Gastroesophageal sphincter (tissue), 3 donors: ENCODE data around the gene NMUR1.

Experiments used
- CTCF ChIP-seq, 4 experiments: fragments of 200-600 bp in 2 of 4; fragments of 450-650 bp in 2 of 4; sonication (generic) in 1 of 4; IDR thresholded peaks; one replicate each; pipeline ENCODE4 v1.5.1; 2017 to 2019; ENCODE audit warnings: antibody characterized with exemption in 4 of 4, mild to moderate bottlenecking in 2 of 4, moderate library complexity in 2 of 4
- POLR2A ChIP-seq, 2 donors: fragments of 450-650 bp; IDR thresholded peaks; one replicate each; pipeline ENCODE4 v1.6.1; 2017; ENCODE audit warnings: antibody characterized with exemption in 2 of 2, mild to moderate bottlenecking in 2 of 2, moderate library complexity in 1 of 2

DNA sequence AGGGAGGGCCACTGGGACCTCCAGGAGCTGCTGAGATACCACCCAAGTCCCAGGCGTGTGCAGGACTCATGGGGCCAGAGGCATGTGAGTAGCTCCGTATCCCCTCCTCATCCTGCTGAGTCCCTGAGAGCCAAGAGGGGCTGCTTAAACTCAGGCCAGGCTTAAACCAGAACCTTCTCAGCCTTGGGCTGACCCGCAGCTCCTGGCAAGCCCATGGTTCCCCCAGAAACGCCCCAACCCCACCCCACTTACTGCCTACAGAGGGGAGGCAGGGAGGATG lies 2.5 kb upstream of the NMUR1 start:
- no peak for TF ChIP-seq CTCF (IDR thresholded peaks at IDR 0.05)
- TF ChIP-seq POLR2A (IDR thresholded peaks at IDR 0.05) = no peak
